Right hindlimb (tissue), 1 donor: ENCODE results near the gene CLCC1.
A peak's percentile ranks its signal among the peaks of the same experiment; 100 is the strongest.
"Not testable (repeated sequence)": the region's sequence is repeated elsewhere in the genome, so short reads cannot be mapped to it uniquely, and the experiment has no call there.

Experiments used
- DNase-seq: peaks from one replicate; pipeline ENCODE4 v3.0.0-alpha.2; 2018

CLCC1 gene, protein sequence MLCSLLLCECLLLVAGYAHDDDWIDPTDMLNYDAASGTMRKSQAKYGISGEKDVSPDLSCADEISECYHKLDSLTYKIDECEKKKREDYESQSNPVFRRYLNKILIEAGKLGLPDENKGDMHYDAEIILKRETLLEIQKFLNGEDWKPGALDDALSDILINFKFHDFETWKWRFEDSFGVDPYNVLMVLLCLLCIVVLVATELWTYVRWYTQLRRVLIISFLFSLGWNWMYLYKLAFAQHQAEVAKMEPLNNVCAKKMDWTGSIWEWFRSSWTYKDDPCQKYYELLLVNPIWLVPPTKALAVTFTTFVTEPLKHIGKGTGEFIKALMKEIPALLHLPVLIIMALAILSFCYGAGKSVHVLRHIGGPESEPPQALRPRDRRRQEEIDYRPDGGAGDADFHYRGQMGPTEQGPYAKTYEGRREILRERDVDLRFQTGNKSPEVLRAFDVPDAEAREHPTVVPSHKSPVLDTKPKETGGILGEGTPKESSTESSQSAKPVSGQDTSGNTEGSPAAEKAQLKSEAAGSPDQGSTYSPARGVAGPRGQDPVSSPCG

GRCh38 chr1:108963052-108963686, at the start of gene CLCC1:
CLCC1 (minus strand) TSS chr1:108963484; CDS start chr1:108950437, 13,047 bp downstream.
- peak; percentile 94 for DNase-seq

DNA sequence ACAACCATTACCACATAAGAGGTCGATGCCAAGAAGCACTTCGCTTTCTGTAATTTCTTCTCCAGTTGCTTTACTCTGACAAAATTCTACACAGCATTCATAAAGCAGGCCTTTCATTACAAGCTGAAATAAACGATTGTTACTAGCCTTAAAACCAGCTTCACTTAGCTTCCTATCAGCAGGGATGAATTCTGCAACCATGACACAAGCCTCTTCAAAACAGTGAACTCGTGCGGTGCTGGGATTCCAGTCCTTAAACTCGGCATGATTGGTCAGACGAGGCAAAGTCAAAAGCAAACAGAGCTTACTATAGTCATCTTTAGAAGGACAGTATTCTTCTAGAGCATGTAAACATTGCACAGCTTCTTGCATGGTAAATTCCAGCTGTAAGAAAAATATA, 48.1 kb upstream of the CLCC1 start:
- DNase-seq = no peak

- DNase-seq = not testable (repeated sequence)
Observed at GRCh38 chr1:108996622-108997021, 33.3 kb upstream of the CLCC1 start.

- no peak for DNase-seq
Observed at GRCh38 chr1:108983114-108983513, 19.8 kb upstream of the CLCC1 start.

- DNase-seq = no peak
Observed at GRCh38 chr1:108976658-108977057, 13.4 kb upstream of the CLCC1 start.

DNA sequence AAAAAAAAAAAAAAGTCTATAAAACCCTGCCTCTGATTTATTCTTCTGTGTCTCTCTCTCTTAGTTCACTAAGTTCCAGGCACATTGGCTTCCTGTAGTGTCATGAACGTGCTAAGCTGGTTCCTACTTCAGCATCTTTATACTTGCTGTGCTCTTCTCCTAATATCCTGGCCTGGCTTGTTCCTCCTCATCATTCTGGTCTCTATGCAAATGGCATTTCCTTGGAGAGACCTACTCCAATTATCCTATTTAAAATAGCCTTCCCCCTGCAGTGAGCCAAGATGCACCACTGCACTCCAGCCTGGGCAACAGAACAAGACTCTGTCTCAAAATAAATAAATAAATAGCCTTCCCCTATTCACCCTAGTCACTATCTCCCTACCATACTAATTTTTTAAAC, 9.7 kb upstream of the CLCC1 start:
- no peak for DNase-seq

- DNase-seq = no peak
Observed at GRCh38 chr1:108969346-108969745, 6.1 kb upstream of the CLCC1 start.

DNA sequence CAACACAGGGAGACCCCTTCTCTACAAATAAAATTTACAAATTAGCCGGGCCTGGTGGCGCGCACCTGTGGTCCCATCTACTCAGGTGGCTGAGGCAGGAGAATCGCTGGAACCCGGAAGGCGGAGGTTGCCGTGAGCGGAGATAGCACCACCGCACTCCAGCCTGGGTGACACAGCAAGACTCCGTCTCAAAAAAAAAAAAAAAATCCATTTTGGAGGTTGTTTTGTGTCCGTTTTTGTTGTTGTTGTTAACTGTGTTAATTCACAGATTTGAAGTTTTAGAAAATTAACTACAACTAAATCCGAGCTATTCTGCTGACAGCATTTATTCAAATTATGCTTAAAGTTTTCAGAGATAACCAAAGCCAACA, 618 bp downstream of the CLCC1 start:
- peak; percentile 21 for DNase-seq

GRCh38 chr1:108961752-108962486, 1.4 kb downstream of the CLCC1 start:
- DNase-seq = no peak

GRCh38 chr1:108961198-108961597, 2.1 kb downstream of the CLCC1 start:
- DNase-seq = no peak

- DNase-seq = no peak
Observed at GRCh38 chr1:108960719-108961118, 2.6 kb downstream of the CLCC1 start.

GRCh38 chr1:108957888-108958287, 5.4 kb downstream of the CLCC1 start:
- no peak for DNase-seq

DNA sequence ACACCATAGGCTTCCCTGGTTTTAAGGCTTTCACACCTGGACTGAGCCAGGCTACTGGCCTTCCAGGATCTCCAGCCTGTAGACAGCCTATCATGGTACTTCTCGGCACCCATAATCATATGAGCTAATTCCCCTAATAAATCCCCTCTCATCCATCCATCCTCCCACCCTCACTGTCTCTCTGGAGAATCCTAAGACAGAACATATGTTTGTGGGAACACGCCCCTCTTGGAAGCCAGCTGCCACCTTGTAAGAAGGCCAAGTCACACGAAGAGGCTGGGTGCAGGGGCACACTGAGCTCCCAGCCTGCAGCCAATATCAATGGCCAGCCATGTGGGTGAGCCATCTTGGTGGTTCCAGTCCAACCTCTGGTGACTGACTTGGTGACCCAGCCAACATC, 7.4 kb downstream of the CLCC1 start:
- no peak for DNase-seq

- DNase-seq = no peak
Observed at GRCh38 chr1:108955111-108955510, 8.2 kb downstream of the CLCC1 start.

GRCh38 chr1:108953452-108953851, 9.8 kb downstream of the CLCC1 start:
- no peak for DNase-seq

DNA sequence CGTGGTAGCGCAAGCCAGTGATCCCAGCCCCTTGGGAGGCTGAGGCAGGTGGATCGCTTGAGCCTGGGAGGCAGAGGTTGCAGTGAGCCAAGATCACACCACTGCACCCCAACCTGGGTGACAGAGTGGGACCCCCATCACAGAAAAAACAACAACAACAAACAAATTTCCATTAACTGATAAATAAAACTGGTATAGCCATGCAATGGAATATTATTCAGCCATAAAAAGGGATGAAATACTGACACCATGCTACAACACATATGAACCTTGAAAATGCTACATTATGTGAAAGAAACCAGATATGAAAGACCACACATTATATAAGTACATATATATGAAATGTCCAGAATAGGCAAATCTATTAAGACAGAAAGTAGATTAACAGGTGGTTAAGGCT, 12.0 kb downstream of the CLCC1 start:
- DNase-seq = no peak

DNA sequence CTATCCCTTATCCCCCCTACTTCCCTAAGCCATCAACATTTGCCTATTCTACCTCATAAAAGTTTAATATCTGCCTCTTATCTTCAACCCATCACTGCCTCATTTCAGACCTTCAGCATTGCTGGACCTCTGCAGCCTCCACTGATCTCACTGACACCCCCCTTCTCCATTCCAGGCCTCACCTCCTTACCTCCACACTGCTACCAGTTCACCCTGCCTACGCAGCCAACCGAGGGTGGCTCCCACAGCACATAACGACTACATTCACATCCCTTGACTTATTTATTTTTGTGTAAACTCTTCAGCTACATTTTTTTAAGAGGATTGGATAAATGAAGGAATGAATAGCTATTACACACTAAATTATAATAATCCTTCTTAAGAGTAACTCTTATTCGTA, 14.2 kb downstream of the CLCC1 start:
- DNase-seq = no peak

DNA sequence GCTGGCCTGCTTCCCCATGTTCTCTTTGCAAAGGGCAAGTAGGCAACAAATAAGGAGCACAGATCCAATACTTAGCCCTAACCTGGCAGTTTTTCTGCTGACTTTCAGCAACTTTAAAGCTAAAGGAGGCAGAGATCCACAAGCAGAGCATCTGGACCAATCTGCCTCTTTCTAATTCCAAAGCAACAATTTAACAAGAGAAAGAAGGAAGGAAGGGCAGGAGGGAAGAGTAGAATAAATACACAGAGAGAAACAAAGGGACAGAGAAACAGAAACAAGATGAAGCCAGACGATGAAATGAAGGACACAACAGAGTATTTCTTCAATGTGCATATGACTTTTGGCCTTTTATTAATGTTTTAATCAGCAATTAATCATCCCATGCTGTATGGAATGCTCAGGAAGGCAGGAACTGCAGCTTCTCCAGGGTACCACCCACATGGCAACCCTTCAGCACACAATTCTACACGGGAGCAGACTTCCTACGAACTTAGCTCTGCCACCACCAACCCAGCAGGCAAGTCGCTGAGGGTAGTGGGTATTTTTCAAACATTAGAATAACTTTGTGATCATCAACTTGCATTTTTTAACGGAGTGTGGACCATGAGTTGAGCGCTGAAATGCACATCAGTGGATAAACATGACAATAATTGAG, 15.3 kb downstream of the CLCC1 start:
- no peak for DNase-seq

- DNase-seq = no peak
Observed at GRCh38 chr1:108936170-108936569, 27.1 kb downstream of the CLCC1 start.

DNA sequence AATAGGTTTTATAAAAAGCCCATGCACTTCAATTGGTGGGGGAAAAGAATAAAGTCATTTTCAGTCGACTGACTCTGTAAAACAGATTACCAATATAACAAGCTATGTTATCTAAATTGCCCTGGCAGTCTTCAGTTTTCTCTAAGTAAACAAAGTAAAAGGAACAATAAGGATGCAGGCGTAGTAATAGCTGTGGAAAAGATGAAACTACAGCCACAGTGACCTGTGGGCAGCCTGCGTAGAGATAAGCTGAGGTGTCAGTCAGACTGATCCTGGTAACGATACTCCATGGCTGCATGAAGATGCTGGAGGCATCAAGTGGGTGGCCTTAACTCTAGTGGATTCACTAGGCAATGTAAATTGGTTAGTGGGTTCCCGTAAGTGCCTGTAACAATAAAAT, 29.3 kb downstream of the CLCC1 start:
- no peak for DNase-seq

- DNase-seq = not testable (repeated sequence)
Observed at GRCh38 chr1:108927565-108927964, 35.7 kb downstream of the CLCC1 start.

- DNase-seq = no peak
Observed at GRCh38 chr1:108925920-108926319, 37.4 kb downstream of the CLCC1 start.

- no peak for DNase-seq
Observed at GRCh38 chr1:108916788-108917187, 46.5 kb downstream of the CLCC1 start.
